Activated T-helper 17 cell treated with anti-CD3 and anti-CD28 coated beads, Interleukin-2, amount 50 U/mL, for 72 hours (primary cell): ENCODE results near the gene FAM171A2. TPM values are rescaled to one million over a fixed set of nuclear protein-coding genes. Genes with fewer than 3 reads are reported as not detected.
A peak's percentile ranks its signal among the peaks of the same experiment; 100 is the strongest.
"Not testable (repeated sequence)": the region's sequence is repeated elsewhere in the genome, so short reads cannot be mapped to it uniquely, and the experiment has no call there.

ENCODE experiments used
- ATAC-seq: fragments of 150-1000 bp; cut with Tn5 transposase; replicated peaks from 2 replicates; pipeline ENCODE4 v1.10.0; 2021; ENCODE audit warnings: mild to moderate bottlenecking, moderate library complexity
- H3K27ac Mint-ChIP-seq: one replicate; pipeline ENCODE4 v1.8.0; 2022; ENCODE audit warnings: mixed read lengths
- H3K27me3 Mint-ChIP-seq: one replicate; pipeline ENCODE4 v1.8.0; 2022; ENCODE audit warnings: mixed read lengths
- H3K36me3 Mint-ChIP-seq: one replicate; pipeline ENCODE4 v1.8.0; 2022; ENCODE audit warnings: low read depth, mild to moderate bottlenecking, mixed read lengths
- H3K4me1 Mint-ChIP-seq: one replicate; pipeline ENCODE4 v1.8.0; 2022; ENCODE audit warnings: mixed read lengths
- H3K4me3 Mint-ChIP-seq: one replicate; pipeline ENCODE4 v1.8.0; 2022; ENCODE audit warnings: mild to moderate bottlenecking, mixed read lengths
- H3K9me3 Mint-ChIP-seq: one replicate; pipeline ENCODE4 v1.8.0; 2022; ENCODE audit warnings: mixed read lengths
- total RNA-seq, 2 donors: library from RNA; stranded (reverse); gene quantifications; one replicate each; pipeline ENCODE4 v1.2.3, GENCODE V29; 2022

Gene FAM171A2
- total RNA-seq, 2 donors from 2014 or later: 0.17 to 0.32 TPM

GRCh38 chr17:44375196-44376017, 11.8 kb upstream of the FAM171A2 start:
- H3K4me3 Mint-ChIP-seq: no peak overlapping the region
- no peaks in the 10 kb centered on the region for H3K36me3 Mint-ChIP-seq
- H3K27me3 Mint-ChIP-seq: peaks cover 14% of the 10 kb centered on the region
- ATAC-seq: no peak
- H3K9me3 Mint-ChIP-seq: no peaks in the 10 kb centered on the region
- no peaks in the 10 kb centered on the region for H3K4me1 Mint-ChIP-seq
- H3K27ac Mint-ChIP-seq: no peak overlapping the region

GRCh38 chr17:44374306-44375195, 10.9 kb upstream of the FAM171A2 start:
- no peak overlapping the region for H3K4me3 Mint-ChIP-seq
- no peak overlapping the region for H3K27ac Mint-ChIP-seq
- peaks cover 14% of the 10 kb centered on the region for H3K27me3 Mint-ChIP-seq
- no peaks in the 10 kb centered on the region for H3K36me3 Mint-ChIP-seq
- ATAC-seq: no peak
- no peaks in the 10 kb centered on the region for H3K9me3 Mint-ChIP-seq
- H3K4me1 Mint-ChIP-seq: no peaks in the 10 kb centered on the region

- Mint-ChIP-seq H3K4me3 (no peak overlapping the region), H3K27ac (no peak overlapping the region), H3K27me3 (peaks cover 15% of the 10 kb centered on the region), H3K9me3 (no peaks in the 10 kb centered on the region), H3K36me3 (no peaks in the 10 kb centered on the region), H3K4me1 (no peaks in the 10 kb centered on the region)
- ATAC-seq: no peak
Observed at GRCh38 chr17:44372036-44372435, 8.4 kb upstream of the FAM171A2 start.

GRCh38 chr17:44369414-44370023, 5.9 kb upstream of the FAM171A2 start:
- H3K4me1 Mint-ChIP-seq, H3K4me3 Mint-ChIP-seq, H3K27ac Mint-ChIP-seq, H3K9me3 Mint-ChIP-seq, H3K36me3 Mint-ChIP-seq, ATAC-seq: not testable (repeated sequence)
- H3K27me3 Mint-ChIP-seq: peaks cover 15% of the 10 kb centered on the region

- not testable (repeated sequence) for H3K9me3 Mint-ChIP-seq, H3K4me1 Mint-ChIP-seq, H3K27ac Mint-ChIP-seq, H3K4me3 Mint-ChIP-seq, H3K36me3 Mint-ChIP-seq, ATAC-seq
- H3K27me3 Mint-ChIP-seq: peaks cover 15% of the 10 kb centered on the region
Observed at GRCh38 chr17:44368391-44369243, 5.0 kb upstream of the FAM171A2 start.

- Mint-ChIP-seq H3K27ac (no peak overlapping the region), H3K9me3 (no peaks in the 10 kb centered on the region), H3K4me3 (no peak overlapping the region), H3K36me3 (no peaks in the 10 kb centered on the region), H3K27me3 (peaks cover 12% of the 10 kb centered on the region), H3K4me1 (no peaks in the 10 kb centered on the region)
- ATAC-seq: no peak
Observed at GRCh38 chr17:44367231-44367979, 3.8 kb upstream of the FAM171A2 start.

- not testable (repeated sequence) for H3K27ac Mint-ChIP-seq, ATAC-seq, H3K36me3 Mint-ChIP-seq, H3K4me1 Mint-ChIP-seq, H3K9me3 Mint-ChIP-seq
- Mint-ChIP-seq H3K27me3 (peaks cover 12% of the 10 kb centered on the region), H3K4me3 (peak overlapping the region; percentile 58)
Observed at GRCh38 chr17:44365051-44365450, 1.4 kb upstream of the FAM171A2 start.

- peak; percentile 50 for ATAC-seq
- no peaks in the 10 kb centered on the region for H3K9me3 Mint-ChIP-seq
- H3K4me1 Mint-ChIP-seq: peaks cover 6% of the 10 kb centered on the region
- no peak overlapping the region for H3K27ac Mint-ChIP-seq
- H3K27me3 Mint-ChIP-seq: peaks cover 12% of the 10 kb centered on the region
- peak overlapping the region; percentile 42 for H3K4me3 Mint-ChIP-seq
- H3K36me3 Mint-ChIP-seq: no peaks in the 10 kb centered on the region
Observed at GRCh38 chr17:44362949-44363612, 572 bp downstream of the FAM171A2 start.

- no peaks in the 10 kb centered on the region for H3K9me3 Mint-ChIP-seq
- peaks cover 6% of the 10 kb centered on the region for H3K4me1 Mint-ChIP-seq
- peak overlapping the region; percentile 42 for H3K4me3 Mint-ChIP-seq
Observed at GRCh38 chr17:44362459-44362948, 1.1 kb downstream of the FAM171A2 start.

GRCh38 chr17:44361292-44362260, 2.1 kb downstream of the FAM171A2 start:
- H3K27me3 Mint-ChIP-seq: peaks cover 4% of the 10 kb centered on the region
- ATAC-seq: no peak
- H3K36me3 Mint-ChIP-seq: no peaks in the 10 kb centered on the region
- no peaks in the 10 kb centered on the region for H3K9me3 Mint-ChIP-seq
- H3K27ac Mint-ChIP-seq: no peak overlapping the region
- peaks cover 6% of the 10 kb centered on the region for H3K4me1 Mint-ChIP-seq
- no peak overlapping the region for H3K4me3 Mint-ChIP-seq

More at GRCh38 chr17:44362459-44362948, 1.1 kb downstream of the FAM171A2 start:
- no peak for ATAC-seq
- H3K36me3 Mint-ChIP-seq: no peaks in the 10 kb centered on the region
- H3K27ac Mint-ChIP-seq: no peak overlapping the region
- H3K27me3 Mint-ChIP-seq: peaks cover 8% of the 10 kb centered on the region

GRCh38 chr17:44360826-44361225, 2.8 kb downstream of the FAM171A2 start:
- no peak for ATAC-seq
- Mint-ChIP-seq H3K4me1 (peaks cover 6% of the 10 kb centered on the region), H3K4me3 (no peak overlapping the region), H3K27me3 (peaks cover 4% of the 10 kb centered on the region), H3K9me3 (no peaks in the 10 kb centered on the region), H3K36me3 (no peaks in the 10 kb centered on the region), H3K27ac (no peak overlapping the region)

GRCh38 chr17:44360144-44360533, 3.5 kb downstream of the FAM171A2 start:
- H3K4me3 Mint-ChIP-seq: no peak overlapping the region
- H3K36me3 Mint-ChIP-seq: no peaks in the 10 kb centered on the region
- H3K9me3 Mint-ChIP-seq: no peaks in the 10 kb centered on the region
- H3K4me1 Mint-ChIP-seq: peaks cover 6% of the 10 kb centered on the region
- H3K27me3 Mint-ChIP-seq: peaks cover 4% of the 10 kb centered on the region
- ATAC-seq: no peak
- H3K27ac Mint-ChIP-seq: no peak overlapping the region
